Heart left ventricle (tissue), 13 donors: ENCODE results near the gene WDR35.
"Not testable (repeated sequence)": the region's sequence is repeated elsewhere in the genome, so short reads cannot be mapped to it uniquely, and the experiment has no call there.

ENCODE experiments used
- CTCF ChIP-seq, 12 donors: fragments of 200-600 bp; sonication (generic) in 4 of 12; IDR thresholded peaks; one replicate each; pipeline versions ENCODE4 v1.5.0 to v1.8.0; 2018 to 2022; ENCODE audit warnings: antibody characterized with exemption in 12 of 12, mild to moderate bottlenecking in 5 of 12
- POLR2A ChIP-seq, 2 donors: fragments of 450-650 bp; IDR thresholded peaks; one replicate each; pipeline ENCODE4 v1.6.1; 2017; ENCODE audit warnings: antibody characterized with exemption in 2 of 2, mild to moderate bottlenecking in 2 of 2, moderate library complexity in 2 of 2
- donor health status: ischemic (EF 13 %, LVEDD 7.1; RV severe dilation, severe dysfunction).
- donor health status: DM: no; HTN: yes; CAD: no.
- donor health status: DM: no; HTN: no; CAD: no.
- donor health status: ischemic (EF 25% LVEDD 6.9; RV normal size, moderate dysfunction).
- donor health status: ischemic (EF 25% LVEDD 5.7; RV mildly dilated, moderate dysfunction).
- donor health status: ischemic (EF 35%, LVEDD 5.7; RV mildly dilated, moderate dysfunction).
- donor health status: nonischemic (EF 11% LVEDD 7.7; RV severe dilation, severe dysfunction).
- donor health status: DM: yes; HTN: yes; CAD: no.
- donor health status: PGD.
- donor health status: ischemic (EF 29% LVEDD 5.4; RV normal size, mild dysfunction).
- donor health status: nonischemic (EF 23%, LVEDD 6.1; RV moderate dilation, normal function).

- not testable (repeated sequence) for TF ChIP-seq CTCF, POLR2A (IDR thresholded peaks at IDR 0.05)
Observed at GRCh38 chr2:19924526-19924925, 65.4 kb downstream of the WDR35 start.
